WTC11 (cell line): ENCODE results near the gene IFT122. TPM values are rescaled to one million over a fixed set of nuclear protein-coding genes. Genes with fewer than 3 reads are reported as not detected.
A peak's percentile ranks its signal among the peaks of the same experiment; 100 is the strongest.
"Not testable (repeated sequence)": the region's sequence is repeated elsewhere in the genome, so short reads cannot be mapped to it uniquely, and the experiment has no call there.

ENCODE experiments used
- ATAC-seq: fragments of 200-7000 bp; cut with Tn5 transposase; 2 replicates; pipeline ENCODE4 v1.10.0; 2021; ENCODE audit warnings: mild to moderate bottlenecking, moderate library complexity
- CTCF ChIA-PET: fragments of 300-600 bp; sonication (Branson Sonifier 250); formaldehyde crosslinking; loops from one replicate; lab custom pipeline; 2021; ENCODE audit warnings: antibody characterized with exemption; lab: Charles Lee
- POLR2A ChIA-PET: fragments of 350-600 bp; sonication (Branson Sonifier 250); formaldehyde crosslinking; loops from one replicate; lab custom pipeline; 2021; ENCODE audit warnings: antibody characterized with exemption; lab: Charles Lee
- DNase-seq: peaks from one replicate; pipeline ENCODE4 v3.0.0; 2021; ENCODE audit warnings: low spot score
- H3K27ac Mint-ChIP-seq: 2 replicates; pipeline ENCODE4 v1.8.0; 2021; ENCODE audit warnings: mixed read lengths
- H3K27me3 Mint-ChIP-seq: 2 replicates; pipeline ENCODE4 v1.8.0; 2021; ENCODE audit warnings: low read depth, mild to moderate bottlenecking, moderate library complexity, mixed read lengths
- H3K36me3 Mint-ChIP-seq: 2 replicates; pipeline ENCODE4 v1.8.0; 2021; ENCODE audit warnings: mixed read lengths
- H3K4me1 Mint-ChIP-seq: 2 replicates; pipeline ENCODE4 v1.8.0; 2022; ENCODE audit warnings: mixed read lengths
- H3K4me3 Mint-ChIP-seq: 2 replicates; pipeline ENCODE4 v1.8.0; 2021; ENCODE audit warnings: mild to moderate bottlenecking, moderate library complexity, mixed read lengths
- H3K9me3 Mint-ChIP-seq: 2 replicates; pipeline ENCODE4 v1.8.0; 2021; ENCODE audit warnings: mixed read lengths
- ETV6 ChIP-seq: sonication (generic); formaldehyde crosslinking; IDR thresholded peaks from 2 replicates; pipeline ENCODE4 v1.8.1; 2022; ENCODE audit warnings: mild to moderate bottlenecking, missing genetic modification reagents
- GABPB1 ChIP-seq: sonication (generic); formaldehyde crosslinking; IDR thresholded peaks from 2 replicates; pipeline ENCODE4 v1.8.1; 2023; ENCODE audit warnings: mild to moderate bottlenecking, missing genetic modification reagents
- JAZF1 ChIP-seq: fragments of 250-450 bp; sonication (Bioruptor Pico); IDR thresholded peaks from 2 replicates; pipeline ENCODE4 v1.9.0; 2021; ENCODE audit warnings: moderate library complexity, mild to moderate bottlenecking, inconsistent platforms
- NR2C2 ChIP-seq: sonication (generic); formaldehyde crosslinking; IDR thresholded peaks from 2 replicates; pipeline ENCODE4 v1.8.0; 2022; ENCODE audit warnings: mild to moderate bottlenecking, missing genetic modification reagents
- TEAD1 ChIP-seq: sonication (generic); formaldehyde crosslinking; IDR thresholded peaks from 2 replicates; pipeline ENCODE4 v1.8.0; 2022; ENCODE audit warnings: mild to moderate bottlenecking, missing genetic modification reagents
- ZBTB21 ChIP-seq: sonication (generic); formaldehyde crosslinking; IDR thresholded peaks from 2 replicates; pipeline ENCODE4 v1.8.1; 2023; ENCODE audit warnings: mild to moderate bottlenecking, missing genetic modification reagents, borderline replicate concordance
- ZNF138 ChIP-seq: sonication (generic); formaldehyde crosslinking; conservative IDR thresholded peaks from 2 replicates; pipeline ENCODE4 v1.8.1; 2022; ENCODE audit warnings: mild to moderate bottlenecking, moderate library complexity, missing genetic modification reagents
- total RNA-seq: library from RNA; stranded (reverse); gene quantifications from 3 replicates; pipeline ENCODE4 v1.2.3, GENCODE V29; 2021
- TF ChIP-seq, protein P1 (sequence below): sonication (generic); formaldehyde crosslinking; IDR thresholded peaks from 2 replicates; pipeline ENCODE4 v1.8.0; 2023; ENCODE audit warnings: mild to moderate bottlenecking, missing genetic modification reagents
- TF ChIP-seq, protein P2 (sequence below): sonication (generic); formaldehyde crosslinking; IDR thresholded peaks from 2 replicates; pipeline ENCODE4 v1.8.1; 2023; ENCODE audit warnings: mild to moderate bottlenecking, missing genetic modification reagents, moderate library complexity
- TF ChIP-seq, protein P3 (sequence below): sonication (generic); formaldehyde crosslinking; IDR thresholded peaks from 2 replicates; pipeline ENCODE4 v1.8.1; 2023; ENCODE audit warnings: mild to moderate bottlenecking, missing genetic modification reagents, borderline replicate concordance
- TF ChIP-seq, protein P4 (sequence below): sonication (generic); formaldehyde crosslinking; IDR thresholded peaks from 2 replicates; pipeline ENCODE4 v1.8.1; 2022; ENCODE audit warnings: low read depth, missing genetic modification reagents, borderline replicate concordance
- TF ChIP-seq, protein P5 (sequence below): sonication (generic); formaldehyde crosslinking; IDR thresholded peaks from 2 replicates; pipeline ENCODE4 v1.8.1; 2022; ENCODE audit warnings: mild to moderate bottlenecking, moderate library complexity, missing genetic modification reagents
- TF ChIP-seq, protein P6 (sequence below): fragments of 250-450 bp; sonication (Bioruptor Pico); IDR thresholded peaks from 2 replicates; pipeline ENCODE4 v1.9.0; 2021; ENCODE audit warnings: mild to moderate bottlenecking
- TF ChIP-seq, protein P7 (sequence below): fragments of 200-600 bp; IDR thresholded peaks from 2 replicates; pipeline ENCODE4 v1.8.0; 2022; ENCODE audit warnings: antibody characterized with exemption
- TF ChIP-seq, protein P8 (sequence below): sonication (generic); formaldehyde crosslinking; IDR thresholded peaks from 2 replicates; pipeline ENCODE4 v1.8.1; 2022; ENCODE audit warnings: missing genetic modification reagents, borderline replicate concordance

Gene IFT122
- total RNA-seq, 1 experiment from 2014 or later: 22.8 TPM

DNA sequence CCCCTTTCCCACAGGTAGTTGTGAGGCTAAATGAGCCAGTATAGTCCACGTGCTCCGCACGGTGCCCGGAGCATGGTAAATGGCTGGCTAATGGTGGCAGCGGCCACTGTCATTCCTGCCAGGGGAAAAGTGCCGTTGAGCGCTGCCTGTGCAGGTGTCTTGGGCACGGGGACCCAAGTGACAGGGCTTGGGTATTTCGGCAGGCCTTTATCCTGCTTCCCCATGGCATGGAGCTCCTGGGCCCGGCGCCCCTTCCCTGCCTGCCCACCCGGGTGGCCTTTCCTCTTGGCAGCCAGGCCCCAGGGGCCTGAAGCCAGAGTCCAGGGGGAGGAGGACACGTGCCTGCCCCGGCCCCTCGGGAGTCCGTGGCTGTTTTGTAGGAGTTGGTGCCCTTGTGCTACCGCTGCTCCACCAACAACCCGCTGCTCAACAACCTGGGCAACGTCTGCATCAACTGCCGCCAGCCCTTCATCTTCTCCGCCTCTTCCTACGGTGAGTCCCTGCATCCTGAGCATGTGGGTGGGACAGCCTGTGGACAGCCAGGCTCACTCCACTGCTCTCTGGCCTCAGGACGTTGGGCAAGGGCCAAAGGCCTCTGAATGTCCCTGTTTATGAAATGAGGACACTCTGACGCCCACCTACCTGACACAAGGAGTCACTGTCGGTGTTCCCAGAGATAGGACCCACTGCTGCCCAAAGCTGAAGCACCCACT is 75.2 kb downstream of the IFT122 start:
- CTCF ChIA-PET: interaction anchor here (1.4 kb wide), 1 partner anchor 25 kb away, joined by 8 read pairs; no protein-coding TSS in a partner anchor

DNA sequence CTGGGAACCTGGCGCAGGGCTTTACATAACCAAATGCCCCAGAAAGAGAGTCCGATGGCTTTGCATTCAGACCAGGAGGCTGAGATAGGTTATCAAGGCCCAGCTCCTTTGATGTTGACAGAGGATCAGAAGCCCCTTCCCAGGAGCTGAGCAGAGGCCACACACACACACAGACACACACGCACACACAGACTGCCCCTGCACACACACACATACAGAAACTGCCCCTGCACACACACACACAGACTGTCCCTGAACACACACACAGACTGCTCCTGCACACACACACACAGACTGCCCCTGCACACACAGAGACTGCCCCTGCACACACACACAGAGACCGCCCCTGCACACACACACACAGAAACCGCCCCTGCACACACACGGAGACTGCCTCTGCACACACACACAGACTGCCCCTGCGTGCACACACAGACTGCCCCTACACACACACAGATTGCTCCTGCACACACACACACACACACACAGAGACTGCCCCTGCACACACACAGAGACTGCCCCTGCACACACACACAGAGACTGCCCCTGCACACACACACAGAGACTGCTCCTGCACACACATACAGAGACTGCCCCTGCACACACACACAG is 75.9 kb downstream of the IFT122 start:
- H3K4me3 Mint-ChIP-seq, H3K9me3 Mint-ChIP-seq, POLR2A ChIA-PET, CTCF ChIA-PET, ATAC-seq, H3K27me3 Mint-ChIP-seq, H3K4me1 Mint-ChIP-seq, H3K27ac Mint-ChIP-seq, DNase-seq, H3K36me3 Mint-ChIP-seq: not testable (repeated sequence)

More for the DNA sequence above, 75.2 kb downstream of the IFT122 start:
- ATAC-seq, H3K4me1 Mint-ChIP-seq, H3K4me3 Mint-ChIP-seq, H3K36me3 Mint-ChIP-seq, H3K27ac Mint-ChIP-seq, POLR2A ChIA-PET, H3K27me3 Mint-ChIP-seq, DNase-seq, H3K9me3 Mint-ChIP-seq: not testable (repeated sequence)

DNA sequence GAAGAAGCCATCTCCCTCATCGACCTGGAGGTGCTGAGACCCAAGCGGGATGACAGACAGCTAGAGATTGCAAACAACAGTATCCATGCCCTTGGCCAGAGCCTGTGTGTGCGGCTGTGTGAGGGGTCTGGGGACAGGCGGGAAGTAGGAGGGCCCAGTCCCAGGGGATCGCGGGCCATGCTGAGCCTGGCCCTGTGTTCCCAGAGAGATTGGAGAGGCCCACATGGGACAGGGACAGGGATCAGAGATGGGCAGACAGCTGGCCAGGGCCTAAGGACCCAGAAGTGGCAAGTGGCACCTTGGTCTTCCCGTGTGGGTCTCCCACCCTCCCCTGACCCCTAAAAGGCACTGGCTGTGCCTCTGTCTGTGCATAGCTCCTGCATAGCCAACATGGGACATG is 77.5 kb downstream of the IFT122 start:
- Mint-ChIP-seq H3K27me3 (no peaks in the 10 kb centered on the region), H3K9me3 (no peaks in the 10 kb centered on the region), H3K4me1 (0 out of 2 replicates have a peak, but pooled peaks cover 2% of the 10 kb centered on the region), H3K4me3 (no peak overlapping the region), H3K27ac (peak overlapping the region; percentile 23; the same call in 1 of the 2 replicates), H3K36me3 (no peaks in the 10 kb centered on the region; the same call in 1 of the 2 replicates)
- ATAC-seq (no peak), DNase-seq (no peak)
- POLR2A ChIA-PET: no interaction called here
- CTCF ChIA-PET: interaction anchor here (1.2 kb wide), 1 partner anchor 27 kb away, joined by 3 read pairs; no protein-coding TSS in a partner anchor
- TF ChIP-seq JAZF1 (CRISPR knock-in tag) (no peak), ZBTB21 (CRISPR knock-in tag) (no peak), ETV6 (CRISPR knock-in tag) (no peak), TEAD1 (CRISPR knock-in tag) (no peak), NR2C2 (CRISPR knock-in tag) (no peak), ZNF138 (CRISPR knock-in tag) (no peak), GABPB1 (CRISPR knock-in tag) (no peak)
- TF ChIP-seq, protein P1, sequence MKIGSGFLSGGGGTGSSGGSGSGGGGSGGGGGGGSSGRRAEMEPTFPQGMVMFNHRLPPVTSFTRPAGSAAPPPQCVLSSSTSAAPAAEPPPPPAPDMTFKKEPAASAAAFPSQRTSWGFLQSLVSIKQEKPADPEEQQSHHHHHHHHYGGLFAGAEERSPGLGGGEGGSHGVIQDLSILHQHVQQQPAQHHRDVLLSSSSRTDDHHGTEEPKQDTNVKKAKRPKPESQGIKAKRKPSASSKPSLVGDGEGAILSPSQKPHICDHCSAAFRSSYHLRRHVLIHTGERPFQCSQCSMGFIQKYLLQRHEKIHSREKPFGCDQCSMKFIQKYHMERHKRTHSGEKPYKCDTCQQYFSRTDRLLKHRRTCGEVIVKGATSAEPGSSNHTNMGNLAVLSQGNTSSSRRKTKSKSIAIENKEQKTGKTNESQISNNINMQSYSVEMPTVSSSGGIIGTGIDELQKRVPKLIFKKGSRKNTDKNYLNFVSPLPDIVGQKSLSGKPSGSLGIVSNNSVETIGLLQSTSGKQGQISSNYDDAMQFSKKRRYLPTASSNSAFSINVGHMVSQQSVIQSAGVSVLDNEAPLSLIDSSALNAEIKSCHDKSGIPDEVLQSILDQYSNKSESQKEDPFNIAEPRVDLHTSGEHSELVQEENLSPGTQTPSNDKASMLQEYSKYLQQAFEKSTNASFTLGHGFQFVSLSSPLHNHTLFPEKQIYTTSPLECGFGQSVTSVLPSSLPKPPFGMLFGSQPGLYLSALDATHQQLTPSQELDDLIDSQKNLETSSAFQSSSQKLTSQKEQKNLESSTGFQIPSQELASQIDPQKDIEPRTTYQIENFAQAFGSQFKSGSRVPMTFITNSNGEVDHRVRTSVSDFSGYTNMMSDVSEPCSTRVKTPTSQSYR: no peak
- TF ChIP-seq, protein P2, sequence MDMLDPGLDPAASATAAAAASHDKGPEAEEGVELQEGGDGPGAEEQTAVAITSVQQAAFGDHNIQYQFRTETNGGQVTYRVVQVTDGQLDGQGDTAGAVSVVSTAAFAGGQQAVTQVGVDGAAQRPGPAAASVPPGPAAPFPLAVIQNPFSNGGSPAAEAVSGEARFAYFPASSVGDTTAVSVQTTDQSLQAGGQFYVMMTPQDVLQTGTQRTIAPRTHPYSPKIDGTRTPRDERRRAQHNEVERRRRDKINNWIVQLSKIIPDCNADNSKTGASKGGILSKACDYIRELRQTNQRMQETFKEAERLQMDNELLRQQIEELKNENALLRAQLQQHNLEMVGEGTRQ: no peak
- TF ChIP-seq, protein P3, sequence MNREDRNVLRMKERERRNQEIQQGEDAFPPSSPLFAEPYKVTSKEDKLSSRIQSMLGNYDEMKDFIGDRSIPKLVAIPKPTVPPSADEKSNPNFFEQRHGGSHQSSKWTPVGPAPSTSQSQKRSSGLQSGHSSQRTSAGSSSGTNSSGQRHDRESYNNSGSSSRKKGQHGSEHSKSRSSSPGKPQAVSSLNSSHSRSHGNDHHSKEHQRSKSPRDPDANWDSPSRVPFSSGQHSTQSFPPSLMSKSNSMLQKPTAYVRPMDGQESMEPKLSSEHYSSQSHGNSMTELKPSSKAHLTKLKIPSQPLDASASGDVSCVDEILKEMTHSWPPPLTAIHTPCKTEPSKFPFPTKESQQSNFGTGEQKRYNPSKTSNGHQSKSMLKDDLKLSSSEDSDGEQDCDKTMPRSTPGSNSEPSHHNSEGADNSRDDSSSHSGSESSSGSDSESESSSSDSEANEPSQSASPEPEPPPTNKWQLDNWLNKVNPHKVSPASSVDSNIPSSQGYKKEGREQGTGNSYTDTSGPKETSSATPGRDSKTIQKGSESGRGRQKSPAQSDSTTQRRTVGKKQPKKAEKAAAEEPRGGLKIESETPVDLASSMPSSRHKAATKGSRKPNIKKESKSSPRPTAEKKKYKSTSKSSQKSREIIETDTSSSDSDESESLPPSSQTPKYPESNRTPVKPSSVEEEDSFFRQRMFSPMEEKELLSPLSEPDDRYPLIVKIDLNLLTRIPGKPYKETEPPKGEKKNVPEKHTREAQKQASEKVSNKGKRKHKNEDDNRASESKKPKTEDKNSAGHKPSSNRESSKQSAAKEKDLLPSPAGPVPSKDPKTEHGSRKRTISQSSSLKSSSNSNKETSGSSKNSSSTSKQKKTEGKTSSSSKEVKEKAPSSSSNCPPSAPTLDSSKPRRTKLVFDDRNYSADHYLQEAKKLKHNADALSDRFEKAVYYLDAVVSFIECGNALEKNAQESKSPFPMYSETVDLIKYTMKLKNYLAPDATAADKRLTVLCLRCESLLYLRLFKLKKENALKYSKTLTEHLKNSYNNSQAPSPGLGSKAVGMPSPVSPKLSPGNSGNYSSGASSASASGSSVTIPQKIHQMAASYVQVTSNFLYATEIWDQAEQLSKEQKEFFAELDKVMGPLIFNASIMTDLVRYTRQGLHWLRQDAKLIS (CRISPR knock-in tag): no peak
- TF ChIP-seq, protein P4, sequence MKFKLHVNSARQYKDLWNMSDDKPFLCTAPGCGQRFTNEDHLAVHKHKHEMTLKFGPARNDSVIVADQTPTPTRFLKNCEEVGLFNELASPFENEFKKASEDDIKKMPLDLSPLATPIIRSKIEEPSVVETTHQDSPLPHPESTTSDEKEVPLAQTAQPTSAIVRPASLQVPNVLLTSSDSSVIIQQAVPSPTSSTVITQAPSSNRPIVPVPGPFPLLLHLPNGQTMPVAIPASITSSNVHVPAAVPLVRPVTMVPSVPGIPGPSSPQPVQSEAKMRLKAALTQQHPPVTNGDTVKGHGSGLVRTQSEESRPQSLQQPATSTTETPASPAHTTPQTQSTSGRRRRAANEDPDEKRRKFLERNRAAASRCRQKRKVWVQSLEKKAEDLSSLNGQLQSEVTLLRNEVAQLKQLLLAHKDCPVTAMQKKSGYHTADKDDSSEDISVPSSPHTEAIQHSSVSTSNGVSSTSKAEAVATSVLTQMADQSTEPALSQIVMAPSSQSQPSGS: no peak
- TF ChIP-seq, protein P5, sequence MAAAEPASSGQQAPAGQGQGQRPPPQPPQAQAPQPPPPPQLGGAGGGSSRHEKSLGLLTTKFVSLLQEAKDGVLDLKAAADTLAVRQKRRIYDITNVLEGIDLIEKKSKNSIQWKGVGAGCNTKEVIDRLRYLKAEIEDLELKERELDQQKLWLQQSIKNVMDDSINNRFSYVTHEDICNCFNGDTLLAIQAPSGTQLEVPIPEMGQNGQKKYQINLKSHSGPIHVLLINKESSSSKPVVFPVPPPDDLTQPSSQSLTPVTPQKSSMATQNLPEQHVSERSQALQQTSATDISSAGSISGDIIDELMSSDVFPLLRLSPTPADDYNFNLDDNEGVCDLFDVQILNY (CRISPR knock-in tag): no peak
- TF ChIP-seq, protein P6, sequence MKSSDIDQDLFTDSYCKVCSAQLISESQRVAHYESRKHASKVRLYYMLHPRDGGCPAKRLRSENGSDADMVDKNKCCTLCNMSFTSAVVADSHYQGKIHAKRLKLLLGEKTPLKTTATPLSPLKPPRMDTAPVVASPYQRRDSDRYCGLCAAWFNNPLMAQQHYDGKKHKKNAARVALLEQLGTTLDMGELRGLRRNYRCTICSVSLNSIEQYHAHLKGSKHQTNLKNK (CRISPR knock-in tag): no peak
- TF ChIP-seq, protein P7, sequence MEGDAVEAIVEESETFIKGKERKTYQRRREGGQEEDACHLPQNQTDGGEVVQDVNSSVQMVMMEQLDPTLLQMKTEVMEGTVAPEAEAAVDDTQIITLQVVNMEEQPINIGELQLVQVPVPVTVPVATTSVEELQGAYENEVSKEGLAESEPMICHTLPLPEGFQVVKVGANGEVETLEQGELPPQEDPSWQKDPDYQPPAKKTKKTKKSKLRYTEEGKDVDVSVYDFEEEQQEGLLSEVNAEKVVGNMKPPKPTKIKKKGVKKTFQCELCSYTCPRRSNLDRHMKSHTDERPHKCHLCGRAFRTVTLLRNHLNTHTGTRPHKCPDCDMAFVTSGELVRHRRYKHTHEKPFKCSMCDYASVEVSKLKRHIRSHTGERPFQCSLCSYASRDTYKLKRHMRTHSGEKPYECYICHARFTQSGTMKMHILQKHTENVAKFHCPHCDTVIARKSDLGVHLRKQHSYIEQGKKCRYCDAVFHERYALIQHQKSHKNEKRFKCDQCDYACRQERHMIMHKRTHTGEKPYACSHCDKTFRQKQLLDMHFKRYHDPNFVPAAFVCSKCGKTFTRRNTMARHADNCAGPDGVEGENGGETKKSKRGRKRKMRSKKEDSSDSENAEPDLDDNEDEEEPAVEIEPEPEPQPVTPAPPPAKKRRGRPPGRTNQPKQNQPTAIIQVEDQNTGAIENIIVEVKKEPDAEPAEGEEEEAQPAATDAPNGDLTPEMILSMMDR: no peak
- TF ChIP-seq, protein P8, sequence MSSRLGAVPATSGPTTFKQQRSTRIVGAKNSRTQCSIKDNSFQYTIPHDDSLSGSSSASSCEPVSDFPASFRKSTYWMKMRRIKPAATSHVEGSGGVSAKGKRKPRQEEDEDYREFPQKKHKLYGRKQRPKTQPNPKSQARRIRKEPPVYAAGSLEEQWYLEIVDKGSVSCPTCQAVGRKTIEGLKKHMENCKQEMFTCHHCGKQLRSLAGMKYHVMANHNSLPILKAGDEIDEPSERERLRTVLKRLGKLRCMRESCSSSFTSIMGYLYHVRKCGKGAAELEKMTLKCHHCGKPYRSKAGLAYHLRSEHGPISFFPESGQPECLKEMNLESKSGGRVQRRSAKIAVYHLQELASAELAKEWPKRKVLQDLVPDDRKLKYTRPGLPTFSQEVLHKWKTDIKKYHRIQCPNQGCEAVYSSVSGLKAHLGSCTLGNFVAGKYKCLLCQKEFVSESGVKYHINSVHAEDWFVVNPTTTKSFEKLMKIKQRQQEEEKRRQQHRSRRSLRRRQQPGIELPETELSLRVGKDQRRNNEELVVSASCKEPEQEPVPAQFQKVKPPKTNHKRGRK (CRISPR knock-in tag): no peak
